Osteoblast (primary cell): ENCODE measurements around the gene LRRN2. TPM values are rescaled to one million over a fixed set of nuclear protein-coding genes. Genes with fewer than 3 reads are reported as not detected.
"Not testable (repeated sequence)": the region's sequence is repeated elsewhere in the genome, so short reads cannot be mapped to it uniquely, and the experiment has no call there.

Source experiments
- DNase-seq: peaks from one replicate; pipeline ENCODE4 v3.0.0; 2011; ENCODE audit warnings: low spot score, mixed read lengths; ENCODE audit not compliant: insufficient read length; ENCODE audit errors: missing footprints
- H2AFZ ChIP-seq: 2 replicates; pipeline ENCODE4 v1.6.0; 2011; ENCODE audit warnings: mild to moderate bottlenecking, low read length
- H3K27ac ChIP-seq: 2 replicates; pipeline ENCODE4 v1.5.1; 2011; ENCODE audit warnings: mild to moderate bottlenecking, low read depth, low read length, moderate library complexity
- H3K27me3 ChIP-seq: 2 replicates; pipeline ENCODE4 v1.6.0; 2012; ENCODE audit warnings: mild to moderate bottlenecking, control low read depth, inconsistent platforms, low read length, moderate library complexity; ENCODE audit not compliant: insufficient read depth
- H3K36me3 ChIP-seq: 2 replicates; pipeline ENCODE4 v1.5.1; 2011; ENCODE audit warnings: mild to moderate bottlenecking, low read length, control low read depth, moderate library complexity; ENCODE audit not compliant: insufficient read depth
- H3K4me1 ChIP-seq: 2 replicates; pipeline ENCODE4 v1.5.1; 2011; ENCODE audit warnings: mild to moderate bottlenecking, low read length, control low read depth, moderate library complexity; ENCODE audit not compliant: insufficient read depth
- H3K4me2 ChIP-seq: 2 replicates; pipeline ENCODE4 v1.6.0; 2011; ENCODE audit warnings: mild to moderate bottlenecking, low read length; ENCODE audit not compliant: insufficient read depth
- H3K4me3 ChIP-seq: fragments of 200-600 bp; sonication (generic); 3 replicates; pipeline ENCODE4 v1.5.1; 2012; ENCODE audit warnings: mild to moderate bottlenecking, low read length, inconsistent platforms; ENCODE audit not compliant: insufficient read depth
- H3K79me2 ChIP-seq: 2 replicates; pipeline ENCODE4 v1.6.0; 2012; ENCODE audit warnings: mild to moderate bottlenecking, low read length, control low read depth, inconsistent platforms; ENCODE audit not compliant: insufficient read depth
- H3K9me3 ChIP-seq: 2 replicates; pipeline ENCODE4 v1.5.1; 2011; ENCODE audit warnings: low read depth, low read length, control low read depth
- H4K20me1 ChIP-seq: 2 replicates; pipeline ENCODE4 v1.6.0; 2012; ENCODE audit warnings: mild to moderate bottlenecking, low read length, control low read depth; ENCODE audit not compliant: insufficient read depth
- total RNA-seq: library from RNA; depleted of rRNA; stranded (reverse); fragments of >200 nt; gene quantifications from 2 replicates; pipeline ENCODE4 v1.2.3, GENCODE V29; 2012
- TF ChIP-seq, protein P1 (sequence below): IDR thresholded peaks from 2 replicates; pipeline ENCODE4 v1.5.1; 2011; ENCODE audit warnings: mild to moderate bottlenecking, low read depth, low read length, moderate library complexity; ENCODE audit errors: extremely low read depth

The LRRN2 gene
- total RNA-seq, 1 donor: under 0.01 TPM

DNA sequence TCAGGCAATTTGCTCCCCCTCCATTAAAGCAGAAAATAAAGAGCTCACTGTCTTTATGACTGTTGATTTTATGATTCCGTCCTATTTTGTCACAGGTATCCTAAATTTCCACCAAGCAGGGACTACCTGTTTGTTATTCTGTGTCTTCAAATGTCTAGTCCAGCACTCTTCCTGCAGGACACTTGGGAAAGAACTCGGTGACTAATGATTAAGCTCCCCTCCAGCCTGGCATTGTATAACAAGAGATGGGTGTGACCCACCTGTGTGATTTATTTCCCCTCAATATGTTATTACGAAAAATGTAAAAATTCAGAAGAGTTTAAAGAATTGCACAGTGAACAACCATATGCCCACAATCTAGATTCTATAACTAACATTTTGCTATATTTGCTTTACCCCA is 42.9 kb upstream of the LRRN2 start:
- no peaks in the 10 kb centered on the region for H3K4me1 ChIP-seq
- DNase-seq: no peak
- no peak overlapping the region for H3K27ac ChIP-seq
- no peak overlapping the region for H2AFZ ChIP-seq
- TF ChIP-seq, protein P1, sequence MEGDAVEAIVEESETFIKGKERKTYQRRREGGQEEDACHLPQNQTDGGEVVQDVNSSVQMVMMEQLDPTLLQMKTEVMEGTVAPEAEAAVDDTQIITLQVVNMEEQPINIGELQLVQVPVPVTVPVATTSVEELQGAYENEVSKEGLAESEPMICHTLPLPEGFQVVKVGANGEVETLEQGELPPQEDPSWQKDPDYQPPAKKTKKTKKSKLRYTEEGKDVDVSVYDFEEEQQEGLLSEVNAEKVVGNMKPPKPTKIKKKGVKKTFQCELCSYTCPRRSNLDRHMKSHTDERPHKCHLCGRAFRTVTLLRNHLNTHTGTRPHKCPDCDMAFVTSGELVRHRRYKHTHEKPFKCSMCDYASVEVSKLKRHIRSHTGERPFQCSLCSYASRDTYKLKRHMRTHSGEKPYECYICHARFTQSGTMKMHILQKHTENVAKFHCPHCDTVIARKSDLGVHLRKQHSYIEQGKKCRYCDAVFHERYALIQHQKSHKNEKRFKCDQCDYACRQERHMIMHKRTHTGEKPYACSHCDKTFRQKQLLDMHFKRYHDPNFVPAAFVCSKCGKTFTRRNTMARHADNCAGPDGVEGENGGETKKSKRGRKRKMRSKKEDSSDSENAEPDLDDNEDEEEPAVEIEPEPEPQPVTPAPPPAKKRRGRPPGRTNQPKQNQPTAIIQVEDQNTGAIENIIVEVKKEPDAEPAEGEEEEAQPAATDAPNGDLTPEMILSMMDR: no peak
- no peak overlapping the region for H3K4me3 ChIP-seq
- no peaks in the 10 kb centered on the region for H3K36me3 ChIP-seq
- H3K9me3 ChIP-seq: no peaks in the 10 kb centered on the region
- H3K4me2 ChIP-seq: no peak overlapping the region
- H3K27me3 ChIP-seq: peaks cover 54% of the 10 kb centered on the region
- no peaks in the 10 kb centered on the region for H4K20me1 ChIP-seq
- H3K79me2 ChIP-seq: no peaks in the 10 kb centered on the region

DNA sequence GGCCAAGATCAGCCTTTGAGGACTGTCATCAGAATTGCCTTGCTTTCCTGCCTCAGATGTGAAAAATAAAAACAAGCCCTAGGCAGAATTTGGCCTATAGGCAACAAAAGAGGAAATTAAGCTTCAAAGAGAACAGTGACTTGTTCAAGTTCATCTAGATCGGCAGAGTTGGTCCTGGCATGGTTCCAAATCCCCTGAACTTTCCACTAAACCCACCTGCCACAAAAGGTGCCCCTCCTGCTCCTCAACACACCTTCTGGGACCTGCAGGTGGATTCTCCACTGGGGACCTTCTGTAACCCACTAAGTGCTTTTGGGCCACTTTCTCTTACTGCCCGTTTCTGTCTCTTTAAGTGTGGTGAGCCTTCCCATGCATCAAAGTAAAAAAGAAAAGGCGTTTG is 42.5 kb upstream of the LRRN2 start:
- Histone ChIP-seq H3K4me3 (no peak overlapping the region), H3K4me1 (no peaks in the 10 kb centered on the region), H3K9me3 (no peaks in the 10 kb centered on the region), H3K27ac (no peak overlapping the region), H3K4me2 (no peak overlapping the region), H3K27me3 (peaks cover 51% of the 10 kb centered on the region), H3K36me3 (no peaks in the 10 kb centered on the region), H2AFZ (no peak overlapping the region), H4K20me1 (no peaks in the 10 kb centered on the region), H3K79me2 (no peaks in the 10 kb centered on the region)
- DNase-seq: no peak
- TF ChIP-seq, protein P1: no peak

DNA sequence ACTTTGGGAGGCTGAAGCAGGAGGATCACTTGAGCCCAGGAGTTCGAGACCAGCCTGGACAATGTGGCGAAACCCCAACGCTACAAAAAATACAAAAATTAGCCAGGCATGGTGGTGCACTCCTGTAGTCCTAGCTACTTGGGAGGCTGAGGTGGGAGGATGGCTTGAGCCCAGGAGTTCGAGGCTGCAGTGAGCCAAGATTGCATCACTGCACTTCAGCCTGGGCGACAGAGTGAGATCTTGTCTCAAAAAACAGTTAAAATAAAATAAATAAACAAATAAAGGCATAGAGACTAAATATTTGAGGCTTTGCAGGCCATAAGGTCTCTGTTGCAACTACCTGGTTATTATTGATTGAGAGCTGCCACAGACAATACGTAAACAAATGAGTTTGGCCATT is 41.9 kb upstream of the LRRN2 start:
- not testable (repeated sequence) for H3K4me3 ChIP-seq, H3K9me3 ChIP-seq, H3K27ac ChIP-seq, H3K4me2 ChIP-seq, H2AFZ ChIP-seq, H3K36me3 ChIP-seq, H4K20me1 ChIP-seq, H3K4me1 ChIP-seq, H3K79me2 ChIP-seq, DNase-seq
- H3K27me3 ChIP-seq: peaks cover 46% of the 10 kb centered on the region

DNA sequence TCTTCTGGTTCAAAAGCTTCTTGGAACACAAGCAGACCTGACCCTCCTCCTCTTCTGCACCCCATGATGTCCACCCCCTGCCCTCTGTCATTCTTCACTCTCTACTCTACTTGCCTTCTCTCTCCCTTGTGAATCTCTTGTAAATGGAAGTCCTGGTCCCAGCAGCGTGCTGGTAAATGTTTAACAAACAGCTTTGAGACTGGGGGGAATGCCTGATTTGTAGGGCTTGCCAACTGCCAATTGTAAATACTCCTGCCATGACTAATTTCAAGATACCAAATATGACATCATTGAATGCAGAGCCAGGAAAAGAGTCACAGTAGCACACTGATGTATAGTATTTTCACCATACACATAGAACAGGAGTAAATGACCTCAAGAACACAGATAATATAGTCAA is 40.9 kb upstream of the LRRN2 start:
- no peak overlapping the region for H3K4me2 ChIP-seq
- H3K4me1 ChIP-seq: no peaks in the 10 kb centered on the region
- no peak overlapping the region for H2AFZ ChIP-seq
- H4K20me1 ChIP-seq: no peaks in the 10 kb centered on the region
- no peaks in the 10 kb centered on the region for H3K9me3 ChIP-seq
- no peak overlapping the region for H3K27ac ChIP-seq
- DNase-seq: peak; percentile 48
- TF ChIP-seq, protein P1: no peak
- H3K79me2 ChIP-seq: no peaks in the 10 kb centered on the region
- H3K4me3 ChIP-seq: no peak overlapping the region
- H3K36me3 ChIP-seq: no peaks in the 10 kb centered on the region
- peaks cover 40% of the 10 kb centered on the region for H3K27me3 ChIP-seq
